Neuronal stem cell (in vitro differentiated cells): ENCODE data around the gene TBC1D12.
"Not testable (repeated sequence)": the region's sequence is repeated elsewhere in the genome, so short reads cannot be mapped to it uniquely, and the experiment has no call there.

ENCODE experiments used
- DNase-seq: peaks from one replicate; pipeline ENCODE4 v3.0.0-alpha.2; 2013; ENCODE audit warnings: low spot score
- H2AFZ ChIP-seq: one replicate; pipeline ENCODE4 v1.6.1; 2013; ENCODE audit warnings: mild to moderate bottlenecking, low read length, inconsistent platforms
- H2AK5ac ChIP-seq: 2 replicates; pipeline ENCODE4 v1.6.1; 2013; ENCODE audit warnings: low read depth, mild to moderate bottlenecking, inconsistent platforms, low read length, moderate library complexity, mixed read lengths
- H2BK120ac ChIP-seq: 2 replicates; pipeline ENCODE4 v1.6.1; 2013; ENCODE audit warnings: low read depth, mild to moderate bottlenecking, inconsistent platforms, low read length, moderate library complexity, mixed read lengths
- H2BK12ac ChIP-seq: one replicate; pipeline ENCODE4 v1.6.1; 2013; ENCODE audit warnings: low read length, inconsistent platforms
- H2BK15ac ChIP-seq: 2 replicates; pipeline ENCODE4 v1.6.1; 2013; ENCODE audit warnings: mild to moderate bottlenecking, low read length, inconsistent platforms, mixed read lengths
- H2BK5ac ChIP-seq: one replicate; pipeline ENCODE4 v1.6.1; 2013; ENCODE audit warnings: inconsistent platforms, mild to moderate bottlenecking, low read length, moderate library complexity
- H3K14ac ChIP-seq: one replicate; pipeline ENCODE4 v1.6.1; 2013; ENCODE audit warnings: low read length, inconsistent platforms
- H3K18ac ChIP-seq: 2 replicates; pipeline ENCODE4 v1.6.1; 2013; ENCODE audit warnings: low read length, inconsistent platforms
- H3K23ac ChIP-seq: 2 replicates; pipeline ENCODE4 v1.6.1; 2013; ENCODE audit warnings: low read depth, mild to moderate bottlenecking, mixed read lengths, low read length, inconsistent platforms; ENCODE audit not compliant: poor library complexity
- H3K27ac ChIP-seq: replicated peaks from 3 replicates; pipeline ENCODE4 v1.5.1; 2013; ENCODE audit warnings: low read length, inconsistent platforms
- H3K27me3 ChIP-seq, 3 experiments: 2 replicates each; pipeline ENCODE4 v1.6.1; 2013; ENCODE audit warnings: low read length in 3 of 3, mild to moderate bottlenecking in 2 of 3, inconsistent platforms in 1 of 3, low read depth in 1 of 3, mixed read lengths in 1 of 3, moderate library complexity in 1 of 3; ENCODE audit not compliant: control insufficient read depth in 3 of 3, insufficient read depth in 3 of 3
- H3K36me3 ChIP-seq, 2 donors: replicated peaks in 1 of 2; 2 replicates each; pipeline ENCODE4 v1.6.1; 2013; ENCODE audit warnings: low read length in 2 of 2; ENCODE audit not compliant: control insufficient read depth in 2 of 2, insufficient read depth in 2 of 2
- H3K4ac ChIP-seq: 2 replicates; pipeline ENCODE4 v1.6.1; 2013; ENCODE audit warnings: inconsistent platforms, mild to moderate bottlenecking, low read length, moderate library complexity
- H3K4me1 ChIP-seq, 2 donors: 1 replicate in 1 of 2; 2 replicates in 1 of 2; pipeline ENCODE4 v1.6.1; 2013; ENCODE audit warnings: low read length in 2 of 2, low read depth in 1 of 2; ENCODE audit not compliant: control insufficient read depth in 2 of 2, insufficient read depth in 1 of 2
- H3K4me2 ChIP-seq: one replicate; pipeline ENCODE4 v1.6.1; 2013; ENCODE audit warnings: mild to moderate bottlenecking, low read length, inconsistent platforms; ENCODE audit not compliant: insufficient read depth, poor library complexity, severe bottlenecking
- H3K4me3 ChIP-seq, 2 donors: 2 replicates each; pipeline ENCODE4 v1.5.1; 2013; ENCODE audit warnings: low read length in 2 of 2, mild to moderate bottlenecking in 2 of 2, inconsistent platforms in 1 of 2, moderate library complexity in 1 of 2
- H3K79me1 ChIP-seq: one replicate; pipeline ENCODE4 v1.6.1; 2013; ENCODE audit warnings: low read depth, mild to moderate bottlenecking, inconsistent platforms, low read length, moderate library complexity
- H3K9ac ChIP-seq: one replicate; pipeline ENCODE4 v1.6.1; 2013; ENCODE audit warnings: mild to moderate bottlenecking, low read depth, low read length, inconsistent platforms; ENCODE audit not compliant: poor library complexity
- H3K9me3 ChIP-seq, 2 donors: replicated peaks in 1 of 2; 2 replicates each; pipeline versions ENCODE3 to v1.6.1; 2013; ENCODE audit warnings: low read length in 2 of 2, mild to moderate bottlenecking in 2 of 2, inconsistent platforms in 1 of 2, low read depth in 1 of 2, mixed read lengths in 1 of 2, moderate library complexity in 1 of 2; ENCODE audit not compliant: control insufficient read depth in 2 of 2, insufficient read depth in 1 of 2
- H4K8ac ChIP-seq: one replicate; pipeline ENCODE4 v1.6.1; 2013; ENCODE audit warnings: low read depth, mild to moderate bottlenecking, inconsistent platforms, low read length, moderate library complexity
- H4K91ac ChIP-seq: one replicate; pipeline ENCODE4 v1.6.1; 2013; ENCODE audit warnings: low read length, low read depth, mild to moderate bottlenecking, inconsistent platforms; ENCODE audit not compliant: poor library complexity
- WGBS, 2 donors: extraction: QIAGEN DNeasy Blood & Tissue Kit; methylation state at CpG; one replicate each; pipeline ENCODE4 v1.1.7; 2013; ENCODE audit warnings: missing lambda C conversion rate in 2 of 2, mixed read lengths in 1 of 2; ENCODE audit not compliant: insufficient read length in 2 of 2, insufficient replicate concordance in 1 of 2; ENCODE audit errors: extremely low coverage in 2 of 2; 5-methylcytosine and 5-hydroxymethylcytosine counted together

Gene TBC1D12

GRCh38 chr10:94376865-94377264 is 25.5 kb upstream of the TBC1D12 start:
- Histone ChIP-seq H3K4me2 (no peak overlapping the region), H3K4me1 (no peaks in the 10 kb centered on the region), H3K9me3 (no peaks in the 10 kb centered on the region), H4K91ac (no peak overlapping the region), H2AK5ac (no peak overlapping the region), H3K14ac (no peak overlapping the region), H3K27me3 (peaks cover 0 to 31% (median 0%) of the 10 kb centered on the region in 3 experiments), H3K18ac (no peak overlapping the region), H3K79me1 (no peaks in the 10 kb centered on the region), H2BK120ac (no peak overlapping the region), H3K4me3 (no peak overlapping the region), H2AFZ (no peak overlapping the region), H3K27ac (no peak overlapping the region), H2BK15ac (no peak overlapping the region), H3K23ac (no peak overlapping the region), H2BK5ac (no peak overlapping the region), H3K4ac (no peak overlapping the region), H2BK12ac (no peak overlapping the region), H3K9ac (no peak overlapping the region), H3K36me3 (no peaks in the 10 kb centered on the region), H4K8ac (no peak overlapping the region)
- no peak for DNase-seq
- WGBS, 2 donors, result no CpG with 5 or more reads among the region's 2 CpGs

- no peak for DNase-seq
- no peaks in the 10 kb centered on the region for H3K79me1 ChIP-seq
- H3K4me3 ChIP-seq, result no peak overlapping the region
- H2AK5ac ChIP-seq, result no peak overlapping the region
- H3K36me3 ChIP-seq, result no peaks in the 10 kb centered on the region
- H4K91ac ChIP-seq, result no peak overlapping the region
- H3K27ac ChIP-seq, result no peak overlapping the region
- H4K8ac ChIP-seq, result no peak overlapping the region
- H3K27me3 ChIP-seq, result peaks cover 0 to 2% (median 0%) of the 10 kb centered on the region in 3 experiments
- H2BK12ac ChIP-seq, result no peak overlapping the region
- WGBS, 2 donors, result no CpG with 5 or more reads among the region's 2 CpGs
- H3K4ac ChIP-seq, result no peak overlapping the region
- no peak overlapping the region for H3K23ac ChIP-seq
- H3K18ac ChIP-seq, result no peak overlapping the region
- H3K4me1 ChIP-seq, result no peaks in the 10 kb centered on the region
- no peak overlapping the region for H2AFZ ChIP-seq
- no peak overlapping the region for H2BK5ac ChIP-seq
- no peak overlapping the region for H3K4me2 ChIP-seq
- H2BK120ac ChIP-seq, result no peak overlapping the region
- no peak overlapping the region for H3K14ac ChIP-seq
- no peak overlapping the region for H3K9ac ChIP-seq
- no peaks in the 10 kb centered on the region for H3K9me3 ChIP-seq
- H2BK15ac ChIP-seq, result no peak overlapping the region
Observed at GRCh38 chr10:94383530-94383929, 18.8 kb upstream of the TBC1D12 start.

- H3K79me1 ChIP-seq, H2BK120ac ChIP-seq, DNase-seq, H2AFZ ChIP-seq, H3K14ac ChIP-seq, H2AK5ac ChIP-seq, H3K4me3 ChIP-seq, H3K27ac ChIP-seq, H4K91ac ChIP-seq, H3K4me1 ChIP-seq, H3K27me3 ChIP-seq, H3K9ac ChIP-seq, H3K4me2 ChIP-seq, H2BK15ac ChIP-seq, H3K18ac ChIP-seq, H4K8ac ChIP-seq, H3K36me3 ChIP-seq, H3K4ac ChIP-seq, H2BK12ac ChIP-seq, H3K9me3 ChIP-seq, H2BK5ac ChIP-seq, H3K23ac ChIP-seq: not testable (repeated sequence)
- WGBS, 2 donors, result no CpG with 5 or more reads among the region's 3 CpGs
Observed at GRCh38 chr10:94385733-94386132, 16.6 kb upstream of the TBC1D12 start.

GRCh38 chr10:94392117-94392516 is 10.2 kb upstream of the TBC1D12 start:
- H4K91ac ChIP-seq, H2BK120ac ChIP-seq, H2BK5ac ChIP-seq, H3K4me1 ChIP-seq, H3K9me3 ChIP-seq, H3K23ac ChIP-seq, H3K27me3 ChIP-seq, H3K4me3 ChIP-seq, H2AK5ac ChIP-seq, DNase-seq, H3K4me2 ChIP-seq, H3K27ac ChIP-seq, H3K14ac ChIP-seq, H2AFZ ChIP-seq, H3K18ac ChIP-seq, H3K79me1 ChIP-seq, H2BK15ac ChIP-seq, H3K4ac ChIP-seq, H3K9ac ChIP-seq, H3K36me3 ChIP-seq, H2BK12ac ChIP-seq, H4K8ac ChIP-seq: not testable (repeated sequence)
- no CpG with 5 or more reads among the region's 9 CpGs for WGBS, 2 donors
